Measurements from ENCODE around the gene CPM.
"Not testable (repeated sequence)": the region's sequence is repeated elsewhere in the genome, so short reads cannot be mapped to it uniquely, and the experiment has no call there.

CPM gene

DNA sequence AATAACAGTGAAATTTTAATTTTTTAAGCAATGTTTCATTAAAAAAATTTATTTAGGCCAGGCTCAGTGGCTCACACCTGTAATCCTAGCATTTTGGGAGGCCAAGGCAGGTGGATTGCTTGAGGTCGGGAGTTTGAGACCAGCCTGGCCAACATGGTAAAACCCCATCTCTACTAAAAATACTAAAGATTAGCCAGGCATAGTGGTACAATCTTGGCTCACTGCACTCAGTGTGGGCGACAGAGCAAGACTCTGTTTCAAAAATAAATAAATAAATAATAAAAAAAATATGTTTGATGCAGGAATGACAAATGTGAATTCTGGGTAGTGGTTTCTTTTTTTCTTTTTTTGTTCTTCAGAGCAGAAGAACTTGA, 130.6 kb downstream of the CPM start:
- not testable (repeated sequence) for H3K27me3 Mint-ChIP-seq, ATAC-seq, H3K27ac Mint-ChIP-seq, H3K4me3 Mint-ChIP-seq, H3K9me3 Mint-ChIP-seq, H3K4me1 Mint-ChIP-seq, H3K36me3 Mint-ChIP-seq
